GM10248 (cell line): ENCODE results near the gene KRT85.

Experiments
- CTCF ChIA-PET: fragments of 300-600 bp; sonication (Branson Sonifier 250); formaldehyde crosslinking; extraction: SDS; loops from one replicate; lab custom pipeline; 2021; ENCODE audit warnings: antibody characterized with exemption; lab: Yijun Ruan, JAX
- POLR2A ChIA-PET: fragments of 350-650 bp; sonication (Branson Sonifier 250); formaldehyde crosslinking; extraction: SDS; loops from one replicate; lab custom pipeline; 2020; ENCODE audit warnings: antibody characterized with exemption; lab: Yijun Ruan, JAX
- DNase-seq: peaks from one replicate; pipeline ENCODE4 v3.0.0; 2012; ENCODE audit errors: extremely low spot score
- TF ChIP-seq, protein P1 (sequence below): IDR thresholded peaks from 2 replicates; pipeline ENCODE4 v1.5.1; 2012; ENCODE audit warnings: mild to moderate bottlenecking, low read depth; ENCODE audit errors: extremely low read depth, missing control alignments, control extremely low read depth

KRT85 gene

GRCh38 chr12:52334185-52334584 is 33.1 kb downstream of the KRT85 start:
- ChIA-PET POLR2A (no interaction called here), CTCF (no interaction called here)
- TF ChIP-seq, protein P1, sequence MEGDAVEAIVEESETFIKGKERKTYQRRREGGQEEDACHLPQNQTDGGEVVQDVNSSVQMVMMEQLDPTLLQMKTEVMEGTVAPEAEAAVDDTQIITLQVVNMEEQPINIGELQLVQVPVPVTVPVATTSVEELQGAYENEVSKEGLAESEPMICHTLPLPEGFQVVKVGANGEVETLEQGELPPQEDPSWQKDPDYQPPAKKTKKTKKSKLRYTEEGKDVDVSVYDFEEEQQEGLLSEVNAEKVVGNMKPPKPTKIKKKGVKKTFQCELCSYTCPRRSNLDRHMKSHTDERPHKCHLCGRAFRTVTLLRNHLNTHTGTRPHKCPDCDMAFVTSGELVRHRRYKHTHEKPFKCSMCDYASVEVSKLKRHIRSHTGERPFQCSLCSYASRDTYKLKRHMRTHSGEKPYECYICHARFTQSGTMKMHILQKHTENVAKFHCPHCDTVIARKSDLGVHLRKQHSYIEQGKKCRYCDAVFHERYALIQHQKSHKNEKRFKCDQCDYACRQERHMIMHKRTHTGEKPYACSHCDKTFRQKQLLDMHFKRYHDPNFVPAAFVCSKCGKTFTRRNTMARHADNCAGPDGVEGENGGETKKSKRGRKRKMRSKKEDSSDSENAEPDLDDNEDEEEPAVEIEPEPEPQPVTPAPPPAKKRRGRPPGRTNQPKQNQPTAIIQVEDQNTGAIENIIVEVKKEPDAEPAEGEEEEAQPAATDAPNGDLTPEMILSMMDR: no peak
- DNase-seq: no peak

- TF ChIP-seq, protein P1: no peak
- no peak for DNase-seq
- ChIA-PET CTCF (no interaction called here), POLR2A (no interaction called here)
These were observed 34.0 kb downstream of the KRT85 start for GRCh38 chr12:52333321-52333720.

GRCh38 chr12:52332381-52332780 is 34.9 kb downstream of the KRT85 start:
- DNase-seq: no peak
- POLR2A ChIA-PET: no interaction called here
- TF ChIP-seq, protein P1: no peak
- CTCF ChIA-PET: interaction anchor here (1.2 to 2.1 kb wide), 3 partner anchors 10 to 175 kb away, joined by 3 to 9 read pairs (median 4); no protein-coding TSS in a partner anchor

DNA sequence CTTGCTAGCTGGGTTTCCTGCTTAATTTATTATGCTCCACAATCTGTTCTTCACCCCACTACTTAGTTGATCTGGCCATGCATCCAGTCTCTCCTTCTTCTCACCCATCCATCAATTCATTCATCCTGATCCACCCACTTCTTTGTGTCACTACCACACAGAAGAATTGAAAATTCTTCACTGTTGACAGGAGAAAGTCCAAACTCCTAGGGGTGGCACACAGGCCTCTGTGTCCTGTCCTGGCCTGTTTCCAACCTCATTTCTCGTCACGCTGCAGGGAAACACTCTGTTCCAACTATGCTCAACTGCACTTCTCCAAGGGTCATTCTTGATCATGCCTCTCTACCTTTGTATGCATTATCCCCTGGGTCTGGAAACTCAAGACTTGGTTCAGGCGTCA is 35.4 kb downstream of the KRT85 start:
- POLR2A ChIA-PET: no interaction called here
- no peak for DNase-seq
- TF ChIP-seq, protein P1: no peak
- CTCF ChIA-PET: interaction anchor here (1.0 to 2.1 kb wide), 4 partner anchors 10 to 174 kb away, joined by 3 to 9 read pairs (median 4); no protein-coding TSS in a partner anchor

- ChIA-PET POLR2A (interaction anchor here (0.5 kb wide), 1 partner anchor 15 kb away, joined by 3 read pairs; no protein-coding TSS in a partner anchor), CTCF (interaction anchor here (1.0 to 2.1 kb wide), 2 partner anchors 24 to 52 kb away, joined by 3 to 9 read pairs; no protein-coding TSS in a partner anchor)
- TF ChIP-seq, protein P1: no peak
- DNase-seq: no peak
These were observed 36.2 kb downstream of the KRT85 start for GRCh38 chr12:52331039-52331438.

DNA sequence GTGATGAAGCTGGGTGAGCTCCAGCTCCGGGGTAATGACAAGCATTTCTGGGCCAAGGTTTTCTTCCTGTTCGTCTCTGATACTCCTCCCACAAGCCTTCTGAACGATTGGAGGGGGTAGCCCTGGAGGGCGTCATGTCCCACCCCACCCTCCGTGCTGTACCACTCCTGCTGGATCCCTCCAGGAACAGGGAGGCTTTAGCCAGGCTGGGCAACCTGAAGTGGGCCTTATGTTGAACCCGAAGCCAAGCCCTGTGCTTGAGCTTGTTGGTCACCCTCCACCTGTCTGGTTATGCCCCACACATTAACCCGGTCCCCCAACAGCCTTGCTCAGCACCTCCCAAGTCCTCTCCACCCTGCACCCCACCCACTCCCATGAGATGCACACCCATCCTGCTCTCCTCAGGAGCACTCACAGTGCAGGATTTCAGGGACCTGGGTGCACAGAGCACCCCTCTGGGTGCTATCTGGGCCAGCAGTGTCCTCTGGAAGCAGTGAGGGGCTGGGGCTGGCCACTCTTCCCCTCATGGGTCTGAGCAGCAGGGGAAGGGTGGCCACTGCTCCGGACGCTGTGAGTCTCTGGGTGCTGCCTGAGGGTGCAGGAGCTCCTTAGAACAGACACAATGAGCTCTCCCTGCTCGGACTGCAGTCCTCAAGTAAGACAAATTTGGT is 39.3 kb downstream of the KRT85 start:
- POLR2A ChIA-PET: no interaction called here

More for the DNA sequence above, 39.3 kb downstream of the KRT85 start:
- TF ChIP-seq, protein P1: no peak
- CTCF ChIA-PET: interaction anchor here (0.7 to 5.2 kb wide), 27 partner anchors 9 to 652 kb away, joined by 3 to 48 read pairs (median 4); no protein-coding TSS in a partner anchor
- DNase-seq: no peak
